ENCODE data around the gene CNNM3.

DNA sequence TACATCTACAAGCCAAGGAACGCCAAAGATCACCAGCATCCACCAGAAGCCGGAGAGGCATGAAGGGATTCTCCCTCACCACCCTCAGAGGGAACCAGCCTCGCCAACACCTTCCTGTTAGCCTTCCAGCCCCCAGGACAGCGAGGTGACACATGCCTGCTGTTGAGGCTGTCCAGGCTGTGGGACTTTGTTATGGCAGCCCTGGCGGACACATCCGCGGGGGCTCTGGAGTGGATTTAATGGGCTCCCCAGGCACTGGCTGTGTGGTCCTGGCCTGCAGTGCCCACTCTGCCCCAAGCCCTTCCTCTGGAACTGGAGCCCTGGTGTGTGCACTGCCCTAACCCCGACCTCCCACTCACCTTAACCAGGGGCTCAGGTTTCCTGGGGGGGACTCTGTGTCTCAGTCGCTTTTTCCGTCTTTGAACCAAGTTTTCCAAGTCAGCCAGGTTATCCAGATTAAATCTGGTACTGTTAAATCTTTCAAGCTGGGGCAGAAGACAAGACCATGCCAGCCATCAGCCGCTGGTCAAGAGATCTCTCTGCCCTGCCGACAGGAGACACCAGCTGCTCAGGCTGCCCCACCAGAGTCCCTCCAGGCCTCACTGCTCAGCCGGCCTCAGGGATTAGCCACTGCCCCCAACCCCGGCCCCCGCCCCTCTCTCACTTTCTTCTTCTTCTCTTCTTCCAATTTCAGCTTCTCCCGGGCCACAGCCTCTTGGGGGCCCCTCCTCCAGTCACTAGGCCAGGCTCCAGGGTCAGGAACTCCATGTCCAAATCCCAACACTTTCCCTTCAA lies 25.8 kb downstream of the CNNM3 start:
- TF ChIP-seq EP300 (IDR thresholded peaks at IDR 0.05) (no peak), POLR2A (IDR thresholded peaks at IDR 0.05) (no peak)
